DOHH2 (cell line): ENCODE results near the gene SPSB4.

Experiments used
- H3F3A ChIP-seq: fragments of 200-600 bp; sonication (generic), shearing (Covaris generic); 2 replicates; pipeline ENCODE4 v1.6.0; 2016; ENCODE audit warnings: antibody characterized with exemption, mild to moderate bottlenecking; ENCODE audit not compliant: control insufficient read depth, insufficient read depth
- H3K27ac ChIP-seq: fragments of 200-600 bp; sonication (generic); 2 replicates; pipeline ENCODE4 v1.5.1; 2014; ENCODE audit warnings: low read depth, mild to moderate bottlenecking, low read length, moderate library complexity
- H3K27me3 ChIP-seq: fragments of 200-600 bp; sonication (generic); 2 replicates; pipeline ENCODE4 v1.6.1; 2014; ENCODE audit warnings: mild to moderate bottlenecking, low read length, mixed read lengths; ENCODE audit not compliant: control insufficient read depth
- H3K36me3 ChIP-seq: fragments of 200-600 bp; sonication (generic); 2 replicates; pipeline ENCODE4 v1.6.1; 2014; ENCODE audit warnings: mild to moderate bottlenecking, low read length, moderate library complexity, mixed read lengths; ENCODE audit not compliant: control insufficient read depth
- H3K4me1 ChIP-seq: fragments of 200-600 bp; sonication (generic); 2 replicates; pipeline ENCODE4 v1.6.1; 2014; ENCODE audit warnings: mild to moderate bottlenecking, low read length, mixed read lengths; ENCODE audit not compliant: control insufficient read depth
- H3K4me2 ChIP-seq: fragments of 200-600 bp; sonication (generic); 2 replicates; pipeline ENCODE4 v1.6.0; 2014; ENCODE audit warnings: mild to moderate bottlenecking, low read length, moderate library complexity
- H3K4me3 ChIP-seq: fragments of 200-600 bp; sonication (generic); 2 replicates; pipeline ENCODE4 v1.5.1; 2014; ENCODE audit warnings: mild to moderate bottlenecking, low read length, mixed read lengths
- H3K79me2 ChIP-seq: fragments of 200-600 bp; sonication (generic); 2 replicates; pipeline ENCODE4 v1.6.1; 2014; ENCODE audit warnings: mild to moderate bottlenecking, low read length, mixed read lengths; ENCODE audit not compliant: control insufficient read depth
- H3K9me2 ChIP-seq: fragments of 200-600 bp; sonication (generic); replicated peaks from 2 replicates; pipeline ENCODE4 v1.6.1; 2014; ENCODE audit warnings: mild to moderate bottlenecking, low read length, mixed read lengths; ENCODE audit not compliant: control insufficient read depth
- H3K9me3 ChIP-seq: fragments of 200-600 bp; sonication (generic); 2 replicates; pipeline ENCODE4 v1.6.1; 2014; ENCODE audit warnings: antibody characterized with exemption, low read length, mixed read lengths; ENCODE audit not compliant: control insufficient read depth, insufficient read depth
- H4K20me1 ChIP-seq: fragments of 200-600 bp; sonication (generic); 2 replicates; pipeline ENCODE4 v1.6.0; 2014; ENCODE audit warnings: low read depth, mild to moderate bottlenecking, antibody characterized with exemption, low read length, moderate library complexity; ENCODE audit not compliant: control insufficient read depth, insufficient read depth
- EZH2phosphoT487 ChIP-seq: fragments of 200-600 bp; sonication (generic); IDR thresholded peaks from 2 replicates; pipeline ENCODE4 v1.6.1; 2017; ENCODE audit warnings: borderline replicate concordance, mild to moderate bottlenecking, antibody characterized with exemption, low read length, moderate library complexity, mixed read lengths
- TF ChIP-seq, protein P1 (sequence below): fragments of 200-600 bp; sonication (generic); IDR thresholded peaks from one replicate; pipeline ENCODE4 v1.5.1; 2014; ENCODE audit warnings: antibody characterized with exemption, mild to moderate bottlenecking, low read depth, low read length; ENCODE audit not compliant: poor library complexity, severe bottlenecking

Gene SPSB4

DNA sequence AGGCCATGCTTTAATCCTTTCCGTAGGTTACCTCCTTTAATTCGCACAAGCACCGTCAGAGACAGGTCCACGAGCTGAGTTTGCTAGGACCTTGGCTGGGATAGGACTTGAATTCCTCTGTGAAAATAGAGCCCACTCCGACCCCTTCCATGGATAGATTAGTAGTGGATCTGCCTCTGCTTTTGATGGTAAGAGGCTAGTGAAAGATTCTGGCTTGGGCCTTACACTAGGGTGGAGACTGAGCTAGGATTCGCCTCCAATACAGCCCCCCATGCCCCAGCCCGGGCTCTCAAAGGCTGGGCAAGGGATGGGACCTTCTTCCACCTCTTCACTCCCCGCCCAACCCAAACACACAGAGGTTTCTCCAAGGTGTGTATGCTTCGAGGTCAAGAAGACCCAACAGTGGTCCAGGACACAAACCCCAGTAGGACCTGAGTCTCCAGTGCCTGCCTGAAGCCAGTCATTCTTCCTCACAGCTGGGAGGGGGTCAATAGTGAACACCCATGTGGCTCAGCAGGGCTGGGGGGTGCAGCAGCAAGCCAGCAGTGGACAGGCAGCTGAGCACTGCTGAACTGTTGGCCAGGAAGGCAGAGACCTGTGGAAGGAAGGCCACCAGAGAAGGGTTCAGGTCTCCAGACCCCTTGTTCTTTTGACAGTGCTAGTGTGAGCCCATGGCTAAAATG is 75.7 kb downstream of the SPSB4 start:
- H3K4me2 ChIP-seq: no peak overlapping the region
- no peaks in the 10 kb centered on the region for H3K9me3 ChIP-seq
- no peaks in the 10 kb centered on the region for H4K20me1 ChIP-seq
- no peaks in the 10 kb centered on the region for H3K4me1 ChIP-seq
- H3K27ac ChIP-seq: no peak overlapping the region
- no peaks in the 10 kb centered on the region for H3K9me2 ChIP-seq
- H3F3A ChIP-seq: no peaks in the 10 kb centered on the region
- TF ChIP-seq EZH2phosphoT487: no peak
- TF ChIP-seq, protein P1, sequence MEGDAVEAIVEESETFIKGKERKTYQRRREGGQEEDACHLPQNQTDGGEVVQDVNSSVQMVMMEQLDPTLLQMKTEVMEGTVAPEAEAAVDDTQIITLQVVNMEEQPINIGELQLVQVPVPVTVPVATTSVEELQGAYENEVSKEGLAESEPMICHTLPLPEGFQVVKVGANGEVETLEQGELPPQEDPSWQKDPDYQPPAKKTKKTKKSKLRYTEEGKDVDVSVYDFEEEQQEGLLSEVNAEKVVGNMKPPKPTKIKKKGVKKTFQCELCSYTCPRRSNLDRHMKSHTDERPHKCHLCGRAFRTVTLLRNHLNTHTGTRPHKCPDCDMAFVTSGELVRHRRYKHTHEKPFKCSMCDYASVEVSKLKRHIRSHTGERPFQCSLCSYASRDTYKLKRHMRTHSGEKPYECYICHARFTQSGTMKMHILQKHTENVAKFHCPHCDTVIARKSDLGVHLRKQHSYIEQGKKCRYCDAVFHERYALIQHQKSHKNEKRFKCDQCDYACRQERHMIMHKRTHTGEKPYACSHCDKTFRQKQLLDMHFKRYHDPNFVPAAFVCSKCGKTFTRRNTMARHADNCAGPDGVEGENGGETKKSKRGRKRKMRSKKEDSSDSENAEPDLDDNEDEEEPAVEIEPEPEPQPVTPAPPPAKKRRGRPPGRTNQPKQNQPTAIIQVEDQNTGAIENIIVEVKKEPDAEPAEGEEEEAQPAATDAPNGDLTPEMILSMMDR: no peak
- no peaks in the 10 kb centered on the region for H3K79me2 ChIP-seq
- no peaks in the 10 kb centered on the region for H3K27me3 ChIP-seq
- no peak overlapping the region for H3K4me3 ChIP-seq
- no peaks in the 10 kb centered on the region for H3K36me3 ChIP-seq

DNA sequence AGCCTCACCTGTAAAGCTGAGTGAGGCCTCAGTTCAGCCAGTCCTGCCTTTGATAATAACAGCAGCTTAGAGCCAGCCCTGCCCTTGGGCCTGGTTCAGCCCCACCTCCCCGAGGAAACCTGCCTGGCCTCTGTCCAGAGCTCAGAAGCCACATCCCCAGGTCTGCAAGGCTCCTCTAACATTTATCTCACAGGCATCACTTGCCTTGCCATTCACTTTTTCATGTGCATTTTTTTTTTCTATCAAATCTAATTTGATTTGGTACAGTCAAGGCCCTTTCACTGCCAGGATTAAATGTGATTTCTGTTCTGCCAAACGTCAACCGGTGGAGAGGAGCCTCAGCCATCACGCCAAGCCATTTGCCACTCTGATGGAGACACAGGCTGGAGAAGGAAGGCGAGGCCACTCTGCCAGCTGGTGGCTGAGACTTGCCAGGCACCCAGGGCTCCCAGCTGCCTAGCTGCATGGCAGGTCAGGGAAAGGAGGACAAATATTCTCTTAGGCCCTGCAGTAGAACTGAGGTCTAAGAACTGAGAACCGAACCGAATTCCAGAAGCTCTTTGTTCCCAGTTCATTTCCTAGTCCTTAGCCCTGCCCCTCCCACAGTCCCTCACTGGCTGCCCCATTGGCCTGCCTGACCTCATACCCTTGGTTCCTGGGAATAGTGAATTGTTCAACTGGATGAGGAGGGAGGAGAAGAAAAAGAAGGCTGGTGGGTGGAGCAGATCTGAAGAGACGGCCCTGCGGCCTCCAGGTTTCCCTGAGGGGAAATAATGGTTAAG is 76.4 kb downstream of the SPSB4 start:
- Histone ChIP-seq H4K20me1 (no peaks in the 10 kb centered on the region), H3K9me2 (no peaks in the 10 kb centered on the region), H3K4me1 (no peaks in the 10 kb centered on the region)

DNA sequence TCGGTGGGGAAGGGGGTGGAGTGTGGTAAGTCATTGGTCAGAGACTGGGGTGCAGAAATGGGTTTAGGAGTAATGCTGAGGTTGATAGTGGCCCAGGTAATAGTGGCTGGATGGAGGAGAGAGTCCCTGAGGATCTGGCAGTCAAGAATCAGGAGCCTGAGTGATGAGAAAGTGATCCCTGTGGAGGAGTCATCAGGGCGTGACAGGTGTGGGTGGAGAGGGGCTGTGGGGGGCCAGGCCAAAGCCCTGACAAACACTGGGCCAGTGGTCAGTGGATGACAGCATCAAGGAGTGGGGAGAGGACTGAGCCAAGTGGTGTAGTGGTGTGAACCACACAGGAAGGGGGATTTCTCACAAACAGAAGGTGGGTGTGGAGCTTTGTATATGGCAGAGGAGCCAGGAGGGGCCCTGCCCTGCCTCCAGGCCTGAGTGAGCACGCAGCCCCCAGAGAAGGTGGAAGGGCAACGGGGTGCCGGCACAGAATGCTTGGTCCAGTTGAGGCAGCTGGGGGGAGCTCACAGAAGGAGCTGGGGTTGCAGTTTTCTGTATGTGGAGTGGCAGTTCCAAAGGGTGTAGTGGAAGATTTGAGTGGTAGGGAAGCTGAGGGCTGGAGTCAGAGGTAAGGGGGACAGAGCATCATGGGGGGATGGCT is 77.1 kb downstream of the SPSB4 start:
- Histone ChIP-seq H3K9me3 (no peaks in the 10 kb centered on the region), H4K20me1 (no peaks in the 10 kb centered on the region), H3K36me3 (no peaks in the 10 kb centered on the region), H3F3A (no peaks in the 10 kb centered on the region), H3K4me3 (no peak overlapping the region), H3K9me2 (no peaks in the 10 kb centered on the region), H3K4me2 (no peak overlapping the region), H3K79me2 (no peaks in the 10 kb centered on the region), H3K4me1 (no peaks in the 10 kb centered on the region), H3K27me3 (no peaks in the 10 kb centered on the region), H3K27ac (no peak overlapping the region)
- no peak for TF ChIP-seq EZH2phosphoT487
- TF ChIP-seq, protein P1: no peak

More for the DNA sequence above, 76.4 kb downstream of the SPSB4 start:
- H3K4me3 ChIP-seq: no peak overlapping the region
- H3K9me3 ChIP-seq: no peaks in the 10 kb centered on the region
- no peak overlapping the region for H3K27ac ChIP-seq
- no peaks in the 10 kb centered on the region for H3K79me2 ChIP-seq
- TF ChIP-seq, protein P1: no peak
- TF ChIP-seq EZH2phosphoT487: no peak
- no peak overlapping the region for H3K4me2 ChIP-seq
- no peaks in the 10 kb centered on the region for H3F3A ChIP-seq
- H3K27me3 ChIP-seq: no peaks in the 10 kb centered on the region
- no peaks in the 10 kb centered on the region for H3K36me3 ChIP-seq
